DMS153 (cell line): ENCODE measurements around the gene GRID1.
A peak's percentile ranks its signal among the peaks of the same experiment; 100 is the strongest.

Experiments used
- DNase-seq: peaks from one replicate; lab custom pipeline; 2025; lab: John Stamatoyannopoulos, UW

GRID1 gene

GRCh38 chr10:85649461-85649860 lies 717.1 kb downstream of the GRID1 start:
- DNase-seq: no peak

- DNase-seq: no peak
Observed at GRCh38 chr10:85648279-85648754, 718.3 kb downstream of the GRID1 start.

- no peak for DNase-seq
Observed at GRCh38 chr10:85647741-85648140, 718.9 kb downstream of the GRID1 start.

GRCh38 chr10:85645926-85646711 lies 720.5 kb downstream of the GRID1 start:
- peak; percentile 50 for DNase-seq

GRCh38 chr10:85645053-85645452 lies 721.5 kb downstream of the GRID1 start:
- no peak for DNase-seq

GRCh38 chr10:85643845-85644525 lies 722.6 kb downstream of the GRID1 start:
- DNase-seq: no peak

- no peak for DNase-seq
Observed at GRCh38 chr10:85643171-85643844, 723.3 kb downstream of the GRID1 start.

GRCh38 chr10:85642421-85643170 lies 724.0 kb downstream of the GRID1 start:
- DNase-seq: peak; percentile 22

GRCh38 chr10:85642082-85642420 lies 724.5 kb downstream of the GRID1 start:
- no peak for DNase-seq

- no peak for DNase-seq
Observed at GRCh38 chr10:85641479-85642009, 725.1 kb downstream of the GRID1 start.

- no peak for DNase-seq
Observed at GRCh38 chr10:85638797-85639196, 727.8 kb downstream of the GRID1 start.

- DNase-seq: no peak
Observed at GRCh38 chr10:85635650-85636049, 730.9 kb downstream of the GRID1 start.

GRCh38 chr10:85624511-85624910 lies 742.1 kb downstream of the GRID1 start:
- no peak for DNase-seq

- no peak for DNase-seq
Observed at GRCh38 chr10:85623758-85624157, 742.8 kb downstream of the GRID1 start.

GRCh38 chr10:85623342-85623741 lies 743.3 kb downstream of the GRID1 start:
- no peak for DNase-seq

- no peak for DNase-seq
Observed at GRCh38 chr10:85622425-85622824, 744.2 kb downstream of the GRID1 start.

GRCh38 chr10:85621562-85621961 lies 745.0 kb downstream of the GRID1 start:
- no peak for DNase-seq

GRCh38 chr10:85620807-85621206 lies 745.8 kb downstream of the GRID1 start:
- no peak for DNase-seq

GRCh38 chr10:85619832-85620231 lies 746.8 kb downstream of the GRID1 start:
- DNase-seq: no peak

GRCh38 chr10:85618841-85619240 lies 747.8 kb downstream of the GRID1 start:
- DNase-seq: no peak

- DNase-seq: no peak
Observed at GRCh38 chr10:85617751-85618546, 748.6 kb downstream of the GRID1 start.
